ENCODE results near the gene CST9. TPM values are rescaled to one million over a fixed set of nuclear protein-coding genes. Genes with fewer than 3 reads are reported as not detected.

Gene CST9
- total and polyA plus RNA-seq, 2 of the 13 experiments (the other 11 are each of a cell fraction or from before 2014, with no cell fraction given), result 0.07 TPM; not detected in 1

GRCh38 chr20:23649830-23650417 lies 44.2 kb upstream of the CST9 start (continued):
- TF ChIP-seq ERF (CRISPR knock-in tag; IDR thresholded peaks at IDR 0.05), result no peak
- TF ChIP-seq ZNF501 (CRISPR knock-in tag; IDR thresholded peaks at IDR 0.05), result no peak
- TF ChIP-seq ZNF292 (CRISPR knock-in tag; IDR thresholded peaks at IDR 0.05; ENCODE audit: borderline replicate concordance, low read depth), result peak; percentile 45; the same call in 1 of the 2 replicates
- peak; percentile 36; the same call in 1 of the 2 replicates for TF ChIP-seq MIXL1 (CRISPR knock-in tag; IDR thresholded peaks at IDR 0.05)
- TF ChIP-seq RCOR2 (CRISPR knock-in tag; IDR thresholded peaks at IDR 0.05), result peak; percentile 75; the same call in 1 of the 2 replicates
- TF ChIP-seq NFE2 (CRISPR knock-in tag; IDR thresholded peaks at IDR 0.05), result no peak
- no peak for TF ChIP-seq ZNF720 (CRISPR knock-in tag; IDR thresholded peaks at IDR 0.05)
- TF ChIP-seq, protein P1, sequence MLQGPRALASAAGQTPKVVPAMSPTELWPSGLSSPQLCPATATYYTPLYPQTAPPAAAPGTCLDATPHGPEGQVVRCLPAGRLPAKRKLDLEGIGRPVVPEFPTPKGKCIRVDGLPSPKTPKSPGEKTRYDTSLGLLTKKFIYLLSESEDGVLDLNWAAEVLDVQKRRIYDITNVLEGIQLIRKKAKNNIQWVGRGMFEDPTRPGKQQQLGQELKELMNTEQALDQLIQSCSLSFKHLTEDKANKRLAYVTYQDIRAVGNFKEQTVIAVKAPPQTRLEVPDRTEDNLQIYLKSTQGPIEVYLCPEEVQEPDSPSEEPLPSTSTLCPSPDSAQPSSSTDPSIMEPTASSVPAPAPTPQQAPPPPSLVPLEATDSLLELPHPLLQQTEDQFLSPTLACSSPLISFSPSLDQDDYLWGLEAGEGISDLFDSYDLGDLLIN (CRISPR knock-in tag; IDR thresholded peaks at IDR 0.05; ENCODE audit: borderline replicate concordance), result no peak
- no peak for TF ChIP-seq MYNN (CRISPR knock-in tag; IDR thresholded peaks at IDR 0.05; ENCODE audit: low read depth)
- no peak for TF ChIP-seq SIX4 (CRISPR knock-in tag; IDR thresholded peaks at IDR 0.05)
- TF ChIP-seq, protein P2, sequence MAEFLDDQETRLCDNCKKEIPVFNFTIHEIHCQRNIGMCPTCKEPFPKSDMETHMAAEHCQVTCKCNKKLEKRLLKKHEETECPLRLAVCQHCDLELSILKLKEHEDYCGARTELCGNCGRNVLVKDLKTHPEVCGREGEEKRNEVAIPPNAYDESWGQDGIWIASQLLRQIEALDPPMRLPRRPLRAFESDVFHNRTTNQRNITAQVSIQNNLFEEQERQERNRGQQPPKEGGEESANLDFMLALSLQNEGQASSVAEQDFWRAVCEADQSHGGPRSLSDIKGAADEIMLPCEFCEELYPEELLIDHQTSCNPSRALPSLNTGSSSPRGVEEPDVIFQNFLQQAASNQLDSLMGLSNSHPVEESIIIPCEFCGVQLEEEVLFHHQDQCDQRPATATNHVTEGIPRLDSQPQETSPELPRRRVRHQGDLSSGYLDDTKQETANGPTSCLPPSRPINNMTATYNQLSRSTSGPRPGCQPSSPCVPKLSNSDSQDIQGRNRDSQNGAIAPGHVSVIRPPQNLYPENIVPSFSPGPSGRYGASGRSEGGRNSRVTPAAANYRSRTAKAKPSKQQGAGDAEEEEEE (CRISPR knock-in tag; IDR thresholded peaks at IDR 0.05; ENCODE audit: borderline replicate concordance), result 0 out of 2 replicates have a peak, but pooled peaks have one; percentile 34
- TF ChIP-seq TBL1XR1 (IDR thresholded peaks at IDR 0.05; ENCODE audit: borderline replicate concordance, low read length, partially characterized antibody), result peak; percentile 45
- peak; percentile 42; the same call in 1 of the 2 replicates for TF ChIP-seq ESRRA (CRISPR knock-in tag; IDR thresholded peaks at IDR 0.05; ENCODE audit: low read depth)
- TF ChIP-seq, protein P3, sequence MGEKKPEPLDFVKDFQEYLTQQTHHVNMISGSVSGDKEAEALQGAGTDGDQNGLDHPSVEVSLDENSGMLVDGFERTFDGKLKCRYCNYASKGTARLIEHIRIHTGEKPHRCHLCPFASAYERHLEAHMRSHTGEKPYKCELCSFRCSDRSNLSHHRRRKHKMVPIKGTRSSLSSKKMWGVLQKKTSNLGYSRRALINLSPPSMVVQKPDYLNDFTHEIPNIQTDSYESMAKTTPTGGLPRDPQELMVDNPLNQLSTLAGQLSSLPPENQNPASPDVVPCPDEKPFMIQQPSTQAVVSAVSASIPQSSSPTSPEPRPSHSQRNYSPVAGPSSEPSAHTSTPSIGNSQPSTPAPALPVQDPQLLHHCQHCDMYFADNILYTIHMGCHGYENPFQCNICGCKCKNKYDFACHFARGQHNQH (CRISPR knock-in tag; IDR thresholded peaks at IDR 0.05), result peak; percentile 61; the same call in 1 of the 2 replicates
- TF ChIP-seq, protein P4, sequence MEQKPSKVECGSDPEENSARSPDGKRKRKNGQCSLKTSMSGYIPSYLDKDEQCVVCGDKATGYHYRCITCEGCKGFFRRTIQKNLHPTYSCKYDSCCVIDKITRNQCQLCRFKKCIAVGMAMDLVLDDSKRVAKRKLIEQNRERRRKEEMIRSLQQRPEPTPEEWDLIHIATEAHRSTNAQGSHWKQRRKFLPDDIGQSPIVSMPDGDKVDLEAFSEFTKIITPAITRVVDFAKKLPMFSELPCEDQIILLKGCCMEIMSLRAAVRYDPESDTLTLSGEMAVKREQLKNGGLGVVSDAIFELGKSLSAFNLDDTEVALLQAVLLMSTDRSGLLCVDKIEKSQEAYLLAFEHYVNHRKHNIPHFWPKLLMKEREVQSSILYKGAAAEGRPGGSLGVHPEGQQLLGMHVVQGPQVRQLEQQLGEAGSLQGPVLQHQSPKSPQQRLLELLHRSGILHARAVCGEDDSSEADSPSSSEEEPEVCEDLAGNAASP (CRISPR knock-in tag; IDR thresholded peaks at IDR 0.05; ENCODE audit: borderline replicate concordance), result peak; percentile 64; the same call in 1 of the 2 replicates
- peak; percentile 46; the same call in 1 of the 2 replicates for TF ChIP-seq MED1 (CRISPR knock-in tag; IDR thresholded peaks at IDR 0.05)
- TF ChIP-seq, protein P5, sequence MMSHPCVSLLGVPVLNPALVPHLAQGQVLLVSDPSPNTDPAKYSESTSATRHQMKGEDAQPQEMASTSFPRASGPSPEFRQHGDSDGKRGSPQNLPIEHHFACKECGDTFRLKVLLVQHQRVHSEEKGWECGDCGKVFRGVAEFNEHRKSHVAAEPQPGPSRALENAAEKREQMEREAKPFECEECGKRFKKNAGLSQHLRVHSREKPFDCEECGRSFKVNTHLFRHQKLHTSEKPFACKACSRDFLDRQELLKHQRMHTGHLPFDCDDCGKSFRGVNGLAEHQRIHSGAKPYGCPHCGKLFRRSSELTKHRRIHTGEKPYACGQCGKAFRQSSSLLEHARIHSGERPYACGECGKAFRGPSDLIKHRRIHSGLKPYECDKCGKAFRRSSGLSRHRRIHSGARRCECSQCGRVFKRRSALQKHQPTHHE (CRISPR knock-in tag; IDR thresholded peaks at IDR 0.05; ENCODE audit: borderline replicate concordance), result no peak
- TF ChIP-seq GABPA (IDR thresholded peaks at IDR 0.05; ENCODE audit: low read depth, low read length), result no peak
- 0 out of 2 replicates have a peak, but pooled peaks have one; percentile 7 for TF ChIP-seq GABPA (CRISPR knock-in tag; IDR thresholded peaks at IDR 0.05; ENCODE audit: low read depth)
- TF ChIP-seq PHF8 (CRISPR knock-in tag; IDR thresholded peaks at IDR 0.05), result no peak
- TF ChIP-seq KLF16 (CRISPR knock-in tag; IDR thresholded peaks at IDR 0.05), result no peak
- 0 out of 2 replicates have a peak, but pooled peaks have one; percentile 21 for TF ChIP-seq DPF2 (CRISPR knock-in tag; IDR thresholded peaks at IDR 0.05; ENCODE audit: borderline replicate concordance, low read depth)

All from HepG2 (cell line).